ENCODE measurements around the gene RNASE12.

The RNASE12 gene

GRCh38 chr14:20591235-20591634 is at the start of gene RNASE12:
TSS of gene RNASE12 (minus strand) at chr14:20591376. CDS start at chr14:20590723, 653 bp downstream.
- no peak for TF ChIP-seq CEBPB (IDR thresholded peaks at IDR 0.05)
- TF ChIP-seq MAX (IDR thresholded peaks at IDR 0.05) = no peak
- TF ChIP-seq RAD21 (IDR thresholded peaks at IDR 0.05; ENCODE audit: low read depth) = no peak
- no peak for TF ChIP-seq REST (IDR thresholded peaks at IDR 0.05; ENCODE audit: low read depth)
- TF ChIP-seq TEAD4 (IDR thresholded peaks at IDR 0.05) = no peak
- no peak for TF ChIP-seq CREB1 (IDR thresholded peaks at IDR 0.05; ENCODE audit: low read depth)
- TF ChIP-seq FOXM1 (IDR thresholded peaks at IDR 0.05; ENCODE audit: borderline replicate concordance, low read depth) = no peak
- TF ChIP-seq TCF12 (IDR thresholded peaks at IDR 0.05; ENCODE audit: low read depth) = no peak
- TF ChIP-seq EP300 (IDR thresholded peaks at IDR 0.05; ENCODE audit: borderline replicate concordance) = no peak
- no peak for TF ChIP-seq NFIC (IDR thresholded peaks at IDR 0.05)
- TF ChIP-seq ZBTB7A (IDR thresholded peaks at IDR 0.05; ENCODE audit: low read depth) = no peak
- no peak for TF ChIP-seq YY1 (IDR thresholded peaks at IDR 0.05; ENCODE audit: low read depth)
- TF ChIP-seq EGR1 (IDR thresholded peaks at IDR 0.05) = no peak
- TF ChIP-seq USF1 (IDR thresholded peaks at IDR 0.05) = no peak

GRCh38 chr14:20632831-20633691 is 41.9 kb upstream of the RNASE12 start:
- TF ChIP-seq CEBPB (IDR thresholded peaks at IDR 0.05) (0 out of 2 replicates have a peak, but pooled peaks have one; percentile 49), FOXM1 (IDR thresholded peaks at IDR 0.05; ENCODE audit: borderline replicate concordance, low read depth) (no peak), MAX (IDR thresholded peaks at IDR 0.05) (0 out of 2 replicates have a peak, but pooled peaks have one; percentile 19), TCF12 (IDR thresholded peaks at IDR 0.05; ENCODE audit: low read depth) (no peak; the same call in 1 of the 2 replicates), REST (IDR thresholded peaks at IDR 0.05; ENCODE audit: low read depth) (no peak; the same call in 1 of the 2 replicates), EGR1 (IDR thresholded peaks at IDR 0.05) (no peak), ZBTB7A (IDR thresholded peaks at IDR 0.05; ENCODE audit: low read depth) (no peak), TEAD4 (IDR thresholded peaks at IDR 0.05) (peak; percentile 74; the same call in 1 of the 2 replicates), CREB1 (IDR thresholded peaks at IDR 0.05; ENCODE audit: low read depth) (no peak), NFIC (IDR thresholded peaks at IDR 0.05) (peak; percentile 32; the same call in 1 of the 2 replicates), RAD21 (IDR thresholded peaks at IDR 0.05; ENCODE audit: low read depth) (no peak), YY1 (IDR thresholded peaks at IDR 0.05; ENCODE audit: low read depth) (0 out of 2 replicates have a peak, but pooled peaks have one; percentile 34), EP300 (IDR thresholded peaks at IDR 0.05; ENCODE audit: borderline replicate concordance) (no peak)

GRCh38 chr14:20632448-20632830 is 41.3 kb upstream of the RNASE12 start:
- no peak for TF ChIP-seq USF1 (IDR thresholded peaks at IDR 0.05)
- TF ChIP-seq TEAD4 (IDR thresholded peaks at IDR 0.05) = no peak
- TF ChIP-seq EGR1 (IDR thresholded peaks at IDR 0.05) = no peak
- no peak for TF ChIP-seq EP300 (IDR thresholded peaks at IDR 0.05; ENCODE audit: borderline replicate concordance)
- no peak for TF ChIP-seq CEBPB (IDR thresholded peaks at IDR 0.05)
- TF ChIP-seq FOXM1 (IDR thresholded peaks at IDR 0.05; ENCODE audit: borderline replicate concordance, low read depth) = no peak
- no peak for TF ChIP-seq TCF12 (IDR thresholded peaks at IDR 0.05; ENCODE audit: low read depth)
- TF ChIP-seq MAX (IDR thresholded peaks at IDR 0.05) = no peak

GRCh38 chr14:20631880-20632389 is 40.8 kb upstream of the RNASE12 start:
- TF ChIP-seq NFIC (IDR thresholded peaks at IDR 0.05) (peak; percentile 91), RAD21 (IDR thresholded peaks at IDR 0.05; ENCODE audit: low read depth) (no peak), CEBPB (IDR thresholded peaks at IDR 0.05) (no peak), EP300 (IDR thresholded peaks at IDR 0.05; ENCODE audit: borderline replicate concordance) (no peak), MAX (IDR thresholded peaks at IDR 0.05) (peak; percentile 48; the same call in 1 of the 2 replicates), TEAD4 (IDR thresholded peaks at IDR 0.05) (0 out of 2 replicates have a peak, but pooled peaks have one; percentile 24), USF1 (IDR thresholded peaks at IDR 0.05) (peak; percentile 19; the same call in 1 of the 2 replicates), REST (IDR thresholded peaks at IDR 0.05; ENCODE audit: low read depth) (peak; percentile 85), FOXM1 (IDR thresholded peaks at IDR 0.05; ENCODE audit: borderline replicate concordance, low read depth) (no peak), EGR1 (IDR thresholded peaks at IDR 0.05) (no peak)

Measured in Ishikawa (cell line).